GM12864 (cell line): Measurements from ENCODE around the gene NLE1.

Experiments used
- DNase-seq: peaks from one replicate; pipeline ENCODE4 v3.0.0-alpha.2; 2011; ENCODE audit warnings: low read depth
- H3K4me3 ChIP-seq: 2 replicates; pipeline ENCODE4 v1.5.1; 2011; ENCODE audit warnings: mild to moderate bottlenecking, low read depth, low read length, control low read depth
- TF ChIP-seq, protein P1 (sequence below): IDR thresholded peaks from 2 replicates; pipeline ENCODE4 v1.5.1; 2011; ENCODE audit warnings: low read depth, mild to moderate bottlenecking, moderate library complexity, low read length, control low read depth, inconsistent platforms; ENCODE audit errors: missing control alignments

The NLE1 gene

DNA sequence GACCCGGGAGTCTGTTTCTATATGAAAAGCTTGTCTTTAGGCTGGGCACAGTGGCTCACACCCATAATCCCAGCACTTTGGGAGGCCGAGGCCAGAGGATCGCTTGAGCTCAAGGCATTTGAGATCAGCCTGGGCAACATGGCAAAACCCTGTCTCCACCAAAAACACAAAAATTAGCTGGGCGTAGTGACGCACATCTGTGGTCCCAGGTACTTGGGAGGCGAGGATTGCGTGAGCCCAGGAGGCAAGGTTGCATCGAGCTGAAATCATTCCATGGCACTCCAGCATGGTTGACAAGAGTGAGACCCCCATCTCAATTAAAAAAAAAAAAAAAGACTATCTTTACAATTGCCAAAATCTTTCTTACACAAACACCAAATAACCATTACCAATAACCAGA lies 55.9 kb downstream of the NLE1 start:
- no peak for DNase-seq
- TF ChIP-seq, protein P1, sequence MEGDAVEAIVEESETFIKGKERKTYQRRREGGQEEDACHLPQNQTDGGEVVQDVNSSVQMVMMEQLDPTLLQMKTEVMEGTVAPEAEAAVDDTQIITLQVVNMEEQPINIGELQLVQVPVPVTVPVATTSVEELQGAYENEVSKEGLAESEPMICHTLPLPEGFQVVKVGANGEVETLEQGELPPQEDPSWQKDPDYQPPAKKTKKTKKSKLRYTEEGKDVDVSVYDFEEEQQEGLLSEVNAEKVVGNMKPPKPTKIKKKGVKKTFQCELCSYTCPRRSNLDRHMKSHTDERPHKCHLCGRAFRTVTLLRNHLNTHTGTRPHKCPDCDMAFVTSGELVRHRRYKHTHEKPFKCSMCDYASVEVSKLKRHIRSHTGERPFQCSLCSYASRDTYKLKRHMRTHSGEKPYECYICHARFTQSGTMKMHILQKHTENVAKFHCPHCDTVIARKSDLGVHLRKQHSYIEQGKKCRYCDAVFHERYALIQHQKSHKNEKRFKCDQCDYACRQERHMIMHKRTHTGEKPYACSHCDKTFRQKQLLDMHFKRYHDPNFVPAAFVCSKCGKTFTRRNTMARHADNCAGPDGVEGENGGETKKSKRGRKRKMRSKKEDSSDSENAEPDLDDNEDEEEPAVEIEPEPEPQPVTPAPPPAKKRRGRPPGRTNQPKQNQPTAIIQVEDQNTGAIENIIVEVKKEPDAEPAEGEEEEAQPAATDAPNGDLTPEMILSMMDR, result no peak
- no peak overlapping the region; the same call in 1 of the 2 replicates for H3K4me3 ChIP-seq

DNA sequence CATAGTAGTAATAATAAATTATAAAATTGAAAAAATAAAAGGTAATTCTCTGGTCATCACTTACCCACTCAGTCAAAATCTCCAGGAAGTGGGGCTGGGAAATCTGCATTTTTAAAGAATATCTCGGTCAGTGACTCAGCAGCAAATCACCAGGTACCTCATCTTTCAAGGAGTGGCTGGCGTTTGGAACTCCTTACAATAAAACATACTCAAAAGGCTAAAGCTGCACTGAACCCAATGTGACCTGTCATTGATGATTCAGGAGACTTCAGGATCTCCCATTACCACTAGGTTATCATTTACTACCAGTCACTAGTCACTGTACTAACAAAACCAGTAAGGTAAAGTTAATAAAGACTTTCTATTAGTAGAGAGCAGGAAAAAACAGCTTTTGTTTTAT lies 57.1 kb downstream of the NLE1 start:
- TF ChIP-seq, protein P1, result no peak
- DNase-seq, result no peak
- H3K4me3 ChIP-seq, result no peak overlapping the region

DNA sequence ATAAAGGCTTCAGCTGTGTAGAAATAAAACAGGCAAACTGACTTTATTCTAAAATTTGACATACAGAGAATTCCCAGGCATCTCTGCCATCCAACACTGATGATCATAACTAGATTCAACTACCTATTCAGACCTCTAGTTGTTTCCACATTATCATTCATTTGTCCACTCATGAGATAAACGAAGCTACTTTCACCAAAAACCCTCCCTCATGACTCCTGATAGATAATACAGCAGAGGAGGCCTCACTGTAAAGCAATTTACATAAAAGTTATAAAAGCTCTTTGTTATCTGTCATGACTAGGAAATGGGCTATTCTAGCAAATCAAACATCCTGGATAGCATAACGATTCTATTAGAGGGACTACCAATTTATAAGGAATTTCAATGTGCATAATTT lies 59.0 kb downstream of the NLE1 start:
- TF ChIP-seq, protein P1, result no peak
- no peak overlapping the region for H3K4me3 ChIP-seq
- DNase-seq, result no peak

DNA sequence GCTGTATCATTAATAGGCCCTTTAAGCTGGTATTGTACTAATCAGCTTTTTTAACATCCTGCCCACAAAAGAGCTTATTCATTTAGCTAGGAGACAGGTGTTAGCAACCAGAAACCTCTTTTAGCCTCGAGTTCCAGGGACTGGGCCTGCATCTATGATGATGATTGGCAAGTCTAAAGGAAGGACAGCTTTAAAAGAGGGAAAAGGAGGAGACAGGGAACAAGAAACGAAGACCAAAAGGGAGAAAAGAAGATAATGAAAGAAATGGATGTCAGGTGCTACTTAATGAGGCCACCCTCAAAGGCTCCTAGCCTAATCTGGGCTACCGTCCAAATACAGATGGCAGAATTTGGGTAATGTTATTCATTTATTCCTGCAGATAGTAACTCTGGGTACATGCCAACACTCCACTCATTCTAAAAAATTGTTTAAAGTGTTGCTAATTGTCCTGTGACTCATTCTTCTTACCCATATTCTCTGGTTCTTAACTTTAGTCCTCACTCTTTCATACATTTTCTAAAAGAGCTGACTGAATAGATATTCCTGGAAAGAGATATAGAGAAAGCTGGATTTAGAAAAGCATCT lies 59.9 kb downstream of the NLE1 start:
- TF ChIP-seq, protein P1, result no peak
- no peak for DNase-seq
- no peak overlapping the region for H3K4me3 ChIP-seq

DNA sequence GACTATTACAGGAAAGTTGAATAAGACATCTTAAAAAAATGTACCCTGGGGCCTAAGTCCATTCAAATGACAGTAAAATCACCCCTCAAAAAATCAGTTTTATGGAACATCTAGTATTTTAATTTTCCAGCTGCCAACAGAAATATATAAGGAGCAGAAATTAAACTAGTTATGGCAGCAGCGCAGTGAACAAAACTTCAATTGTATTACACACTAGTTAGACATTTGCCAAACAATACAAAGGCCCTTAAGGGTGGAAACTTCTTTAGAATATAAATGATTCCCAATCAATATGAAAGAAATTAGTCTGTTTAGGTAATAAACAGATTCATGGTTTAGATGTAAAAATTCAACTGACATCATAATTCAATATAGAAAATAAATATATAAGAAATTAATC lies 60.5 kb downstream of the NLE1 start:
- H3K4me3 ChIP-seq, result no peak overlapping the region
- TF ChIP-seq, protein P1, result no peak
- DNase-seq, result no peak

DNA sequence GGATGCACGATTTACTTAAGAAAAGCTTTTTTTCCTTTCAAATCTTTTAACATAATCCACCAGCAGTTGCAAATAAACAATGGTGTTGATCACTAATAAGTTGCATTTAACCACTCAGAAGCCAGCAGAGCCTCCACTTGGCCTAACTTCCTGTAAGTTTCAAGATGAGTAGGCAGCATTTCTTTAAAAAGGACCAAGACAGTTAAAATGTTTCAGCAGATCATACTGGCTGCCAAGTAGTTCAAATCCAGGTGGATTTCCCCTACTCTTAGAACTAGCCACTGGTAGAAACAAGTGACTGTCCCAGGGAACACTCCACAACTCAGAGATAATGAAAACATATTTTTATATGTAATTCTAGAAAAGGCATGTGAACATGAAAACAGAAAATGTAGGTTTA lies 61.6 kb downstream of the NLE1 start:
- peak overlapping the region; percentile 27; the same call in 1 of the 2 replicates for H3K4me3 ChIP-seq
- DNase-seq, result peak; percentile 79
- TF ChIP-seq, protein P1, result no peak
